GM18909 (cell line): Measurements from ENCODE around the gene DDC.
A peak's percentile ranks its signal among the peaks of the same experiment; 100 is the strongest.

Experiments used
- ATAC-seq: cut with Tn5 transposase; IDR thresholded peaks from one replicate; pipeline ENCODE4 v1.9.1; 2021; ENCODE audit warnings: mild to moderate bottlenecking; ENCODE audit not compliant: unreplicated experiment, poor library complexity

DDC gene

GRCh38 chr7:50426280-50427045 lies 138.7 kb downstream of the DDC start:
- ATAC-seq, result no peak

GRCh38 chr7:50425318-50425717 lies 139.9 kb downstream of the DDC start:
- ATAC-seq, result no peak

- no peak for ATAC-seq
Measured at GRCh38 chr7:50423860-50424259, 141.3 kb downstream of the DDC start.

- ATAC-seq, result no peak
Measured at GRCh38 chr7:50422858-50423257, 142.3 kb downstream of the DDC start.

- ATAC-seq, result no peak
Measured at GRCh38 chr7:50421043-50421442, 144.2 kb downstream of the DDC start.

GRCh38 chr7:50418526-50419290 lies 146.5 kb downstream of the DDC start:
- no peak for ATAC-seq

- peak; percentile 91 for ATAC-seq
Measured at GRCh38 chr7:50418086-50418515, 147.1 kb downstream of the DDC start.

GRCh38 chr7:50416527-50417182 lies 148.6 kb downstream of the DDC start:
- ATAC-seq, result peak; percentile 83

GRCh38 chr7:50415844-50416364 lies 149.3 kb downstream of the DDC start:
- ATAC-seq, result no peak

GRCh38 chr7:50413561-50413960 lies 151.6 kb downstream of the DDC start:
- ATAC-seq, result no peak

- no peak for ATAC-seq
Measured at GRCh38 chr7:50412973-50413372, 152.2 kb downstream of the DDC start.

- ATAC-seq, result peak; percentile 22
Measured at GRCh38 chr7:50411332-50411731, 153.9 kb downstream of the DDC start.

GRCh38 chr7:50409856-50410745 lies 155.1 kb downstream of the DDC start:
- peak; percentile 65 for ATAC-seq
